Stimulated activated CD8-positive, alpha-beta memory T cell treated with anti-CD3 and anti-CD28 coated beads, Interleukin-7, amount 100 ng/mL, for 1 hour (primary cell): ENCODE results near the gene CASTOR1.
"Not testable (repeated sequence)": the region's sequence is repeated elsewhere in the genome, so short reads cannot be mapped to it uniquely, and the experiment has no call there.

ENCODE experiments used
- DNase-seq, 2 donors: peaks; one replicate each; pipeline ENCODE4 v3.0.0-alpha.2; 2020; ENCODE audit warnings: low read depth in 2 of 2

Gene CASTOR1

GRCh38 chr22:30289141-30289979, at the start of gene CASTOR1:
TSS of gene CASTOR1 (minus strand) at chr22:30289505. CDS start at chr22:30289497, 8 bp downstream.
- peak; percentile 76 to 84 for DNase-seq

- DNase-seq, result no peak
Measured at GRCh38 chr22:30338802-30339201, 49.5 kb upstream of the CASTOR1 start.

GRCh38 chr22:30338341-30338740, 49.0 kb upstream of the CASTOR1 start:
- not testable (repeated sequence) for DNase-seq

- no peak for DNase-seq
Measured at GRCh38 chr22:30337461-30337778, 48.1 kb upstream of the CASTOR1 start.

GRCh38 chr22:30336752-30337460, 47.6 kb upstream of the CASTOR1 start:
- no peak for DNase-seq

- no peak for DNase-seq
Measured at GRCh38 chr22:30335236-30335635, 45.9 kb upstream of the CASTOR1 start.

- DNase-seq, result no peak
Measured at GRCh38 chr22:30334646-30335045, 45.3 kb upstream of the CASTOR1 start.

GRCh38 chr22:30333707-30334087, 44.4 kb upstream of the CASTOR1 start:
- no peak for DNase-seq

GRCh38 chr22:30332994-30333706, 43.8 kb upstream of the CASTOR1 start:
- DNase-seq, result no peak

- DNase-seq, result no peak
Measured at GRCh38 chr22:30332551-30332950, 43.2 kb upstream of the CASTOR1 start.

GRCh38 chr22:30328466-30329049, 39.3 kb upstream of the CASTOR1 start:
- DNase-seq, result no peak

GRCh38 chr22:30327864-30328345, 38.6 kb upstream of the CASTOR1 start:
- no peak for DNase-seq

GRCh38 chr22:30326706-30327362, 37.5 kb upstream of the CASTOR1 start, which contains the start of gene TBC1D10A:
TSS of gene TBC1D10A (minus strand) at chr22:30326941. CDS start at chr22:30326881, 60 bp downstream.
- peak; percentile 83 for DNase-seq

- DNase-seq, result no peak
Measured at GRCh38 chr22:30326255-30326705, 37.0 kb upstream of the CASTOR1 start.

GRCh38 chr22:30325724-30326254, 36.5 kb upstream of the CASTOR1 start:
- DNase-seq, result no peak

GRCh38 chr22:30325065-30325720, 35.9 kb upstream of the CASTOR1 start:
- DNase-seq, result no peak

GRCh38 chr22:30324014-30324730, 34.9 kb upstream of the CASTOR1 start:
- no peak for DNase-seq

GRCh38 chr22:30323246-30323645, 33.9 kb upstream of the CASTOR1 start:
- DNase-seq, result no peak

- no peak for DNase-seq
Measured at GRCh38 chr22:30321461-30321860, 32.2 kb upstream of the CASTOR1 start.
